Osteoblast (primary cell): ENCODE data around the gene NPAS3. TPM values are rescaled to one million over a fixed set of nuclear protein-coding genes. Genes with fewer than 3 reads are reported as not detected.

Experiments used
- DNase-seq: peaks from one replicate; pipeline ENCODE4 v3.0.0; 2011; ENCODE audit warnings: low spot score, mixed read lengths; ENCODE audit not compliant: insufficient read length; ENCODE audit errors: missing footprints
- H2AFZ ChIP-seq: 2 replicates; pipeline ENCODE4 v1.6.0; 2011; ENCODE audit warnings: mild to moderate bottlenecking, low read length
- H3K27ac ChIP-seq: 2 replicates; pipeline ENCODE4 v1.5.1; 2011; ENCODE audit warnings: mild to moderate bottlenecking, low read depth, low read length, moderate library complexity
- H3K27me3 ChIP-seq: 2 replicates; pipeline ENCODE4 v1.6.0; 2012; ENCODE audit warnings: mild to moderate bottlenecking, control low read depth, inconsistent platforms, low read length, moderate library complexity; ENCODE audit not compliant: insufficient read depth
- H3K36me3 ChIP-seq: 2 replicates; pipeline ENCODE4 v1.5.1; 2011; ENCODE audit warnings: mild to moderate bottlenecking, low read length, control low read depth, moderate library complexity; ENCODE audit not compliant: insufficient read depth
- H3K4me1 ChIP-seq: 2 replicates; pipeline ENCODE4 v1.5.1; 2011; ENCODE audit warnings: mild to moderate bottlenecking, low read length, control low read depth, moderate library complexity; ENCODE audit not compliant: insufficient read depth
- H3K4me2 ChIP-seq: 2 replicates; pipeline ENCODE4 v1.6.0; 2011; ENCODE audit warnings: mild to moderate bottlenecking, low read length; ENCODE audit not compliant: insufficient read depth
- H3K4me3 ChIP-seq: fragments of 200-600 bp; sonication (generic); 3 replicates; pipeline ENCODE4 v1.5.1; 2012; ENCODE audit warnings: mild to moderate bottlenecking, low read length, inconsistent platforms; ENCODE audit not compliant: insufficient read depth
- H3K79me2 ChIP-seq: 2 replicates; pipeline ENCODE4 v1.6.0; 2012; ENCODE audit warnings: mild to moderate bottlenecking, low read length, control low read depth, inconsistent platforms; ENCODE audit not compliant: insufficient read depth
- H3K9me3 ChIP-seq: 2 replicates; pipeline ENCODE4 v1.5.1; 2011; ENCODE audit warnings: low read depth, low read length, control low read depth
- H4K20me1 ChIP-seq: 2 replicates; pipeline ENCODE4 v1.6.0; 2012; ENCODE audit warnings: mild to moderate bottlenecking, low read length, control low read depth; ENCODE audit not compliant: insufficient read depth
- CTCF ChIP-seq: IDR thresholded peaks from 2 replicates; pipeline ENCODE4 v1.5.1; 2011; ENCODE audit warnings: mild to moderate bottlenecking, low read depth, low read length, moderate library complexity; ENCODE audit errors: extremely low read depth
- total RNA-seq: library from RNA; depleted of rRNA; stranded (reverse); fragments of >200 nt; gene quantifications from 2 replicates; pipeline ENCODE4 v1.2.3, GENCODE V29; 2012

Gene NPAS3
- total RNA-seq, 1 donor, result 0.72 TPM

DNA sequence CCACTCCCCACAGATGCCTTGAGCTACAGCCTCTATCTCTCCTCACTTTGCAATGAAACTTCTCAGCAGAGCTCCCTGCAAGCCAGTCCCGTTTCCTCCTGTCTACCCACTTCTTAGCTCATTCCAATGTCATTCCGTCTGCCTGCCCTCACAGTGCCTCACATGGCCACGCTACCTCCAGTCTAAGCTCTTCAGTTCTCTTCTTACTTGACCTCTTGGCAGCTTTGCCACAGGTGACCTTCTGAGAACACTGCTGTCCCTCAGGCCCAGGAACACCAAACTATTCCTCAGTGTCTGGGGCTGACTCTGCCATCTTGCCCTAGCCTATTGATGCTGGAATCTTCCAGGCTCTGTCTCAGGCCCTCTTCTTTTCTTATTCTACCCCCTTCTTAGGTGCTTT lies 902.1 kb downstream of the NPAS3 start:
- Histone ChIP-seq H4K20me1 (no peaks in the 10 kb centered on the region), H3K9me3 (no peaks in the 10 kb centered on the region), H3K4me2 (no peak overlapping the region), H3K27ac (no peak overlapping the region), H3K36me3 (no peaks in the 10 kb centered on the region), H2AFZ (no peak overlapping the region), H3K27me3 (no peaks in the 10 kb centered on the region), H3K79me2 (no peaks in the 10 kb centered on the region), H3K4me3 (no peak overlapping the region), H3K4me1 (no peaks in the 10 kb centered on the region)
- no peak for DNase-seq
- TF ChIP-seq CTCF, result no peak

DNA sequence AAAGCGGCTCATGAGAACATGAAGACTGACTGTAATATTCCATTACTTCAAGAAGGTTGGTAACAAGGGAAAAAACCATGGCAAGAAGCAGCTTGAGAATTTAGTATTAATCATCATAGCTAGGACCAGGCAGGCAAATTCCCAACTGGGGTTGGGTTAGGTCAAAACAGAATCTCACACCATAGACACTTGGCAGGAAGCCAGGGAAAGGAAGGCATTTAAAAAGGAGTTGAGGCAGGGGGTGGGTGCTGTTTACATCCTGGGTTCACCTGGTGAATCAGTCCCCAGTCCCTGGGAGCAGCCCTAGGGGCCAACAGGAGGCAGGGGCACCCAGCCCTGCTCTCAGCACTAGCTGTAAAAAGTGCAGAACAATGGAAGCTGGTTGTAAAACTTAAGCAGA lies 903.6 kb downstream of the NPAS3 start:
- Histone ChIP-seq H3K79me2 (no peaks in the 10 kb centered on the region), H3K27me3 (no peaks in the 10 kb centered on the region), H2AFZ (no peak overlapping the region), H3K4me2 (no peak overlapping the region), H3K4me3 (no peak overlapping the region), H3K36me3 (no peaks in the 10 kb centered on the region), H4K20me1 (no peaks in the 10 kb centered on the region), H3K4me1 (no peaks in the 10 kb centered on the region), H3K27ac (no peak overlapping the region), H3K9me3 (no peaks in the 10 kb centered on the region)
- no peak for DNase-seq
- no peak for TF ChIP-seq CTCF

DNA sequence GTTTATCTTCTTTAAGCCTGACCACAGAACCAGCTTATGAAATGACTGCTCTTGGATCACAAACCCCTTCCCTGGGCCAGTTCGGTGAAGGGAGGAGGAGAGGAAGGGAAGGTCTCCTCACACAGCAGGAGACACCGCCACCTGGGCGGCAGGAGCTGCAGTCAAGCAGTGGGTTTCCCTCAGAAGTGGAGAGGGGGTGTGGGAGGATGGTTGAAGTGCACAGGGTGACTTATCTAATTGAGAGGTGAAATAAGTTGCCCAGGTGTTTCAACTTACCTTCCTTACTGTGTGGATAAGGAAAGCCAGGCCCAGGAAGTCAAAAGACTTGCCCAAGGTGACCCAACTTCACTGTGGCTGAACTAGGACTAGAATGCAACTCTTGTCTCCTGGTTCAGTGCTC lies 905.4 kb downstream of the NPAS3 start:
- Histone ChIP-seq H3K9me3 (no peaks in the 10 kb centered on the region), H3K27me3 (no peaks in the 10 kb centered on the region), H3K4me3 (no peak overlapping the region), H3K4me2 (no peak overlapping the region), H3K4me1 (no peaks in the 10 kb centered on the region), H4K20me1 (no peaks in the 10 kb centered on the region), H2AFZ (no peak overlapping the region), H3K36me3 (no peaks in the 10 kb centered on the region), H3K27ac (no peak overlapping the region), H3K79me2 (no peaks in the 10 kb centered on the region)
- no peak for TF ChIP-seq CTCF
- no peak for DNase-seq

DNA sequence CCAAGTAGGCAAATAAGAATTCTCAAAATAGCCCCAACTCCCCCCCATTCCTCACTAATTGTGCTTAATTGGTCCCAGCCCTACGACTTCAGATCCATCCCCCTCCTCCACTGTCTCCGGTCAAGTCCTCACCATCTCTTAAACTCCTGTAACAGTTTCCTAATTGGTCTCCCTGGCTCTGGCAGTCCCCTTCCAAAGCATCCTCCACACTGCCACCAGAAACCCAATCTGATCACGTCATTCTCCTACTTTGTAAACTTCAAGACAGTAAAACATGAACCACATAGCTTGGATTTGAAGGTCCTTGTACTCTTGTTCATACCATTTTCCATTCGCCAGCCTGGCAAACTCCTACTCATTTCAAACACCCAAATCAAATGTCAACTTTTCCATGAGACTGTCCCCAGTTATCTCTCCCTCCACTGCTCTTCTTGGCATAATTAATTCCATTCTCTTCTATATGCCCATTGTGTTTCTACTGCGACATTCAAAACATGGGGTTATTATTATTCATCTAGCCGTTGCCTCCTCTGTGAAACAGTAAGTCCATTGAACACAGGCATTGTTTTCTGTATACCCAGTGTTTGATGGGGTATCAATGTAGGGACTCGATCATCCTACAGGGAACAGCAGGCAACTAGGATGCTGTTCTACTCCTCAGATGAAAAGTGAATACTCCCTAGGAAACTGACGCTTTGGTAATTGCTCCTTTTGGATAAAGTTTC lies 907.6 kb downstream of the NPAS3 start:
- TF ChIP-seq CTCF, result no peak
- DNase-seq, result no peak
- no peaks in the 10 kb centered on the region for H4K20me1 ChIP-seq
- H3K79me2 ChIP-seq, result no peaks in the 10 kb centered on the region
- no peaks in the 10 kb centered on the region for H3K27me3 ChIP-seq
- no peak overlapping the region for H3K27ac ChIP-seq
- no peaks in the 10 kb centered on the region for H3K36me3 ChIP-seq
- H3K9me3 ChIP-seq, result no peaks in the 10 kb centered on the region
- H3K4me1 ChIP-seq, result no peaks in the 10 kb centered on the region
- no peak overlapping the region for H3K4me2 ChIP-seq
- no peak overlapping the region for H2AFZ ChIP-seq
- no peak overlapping the region for H3K4me3 ChIP-seq
